Thyroid gland (tissue), 4 donors: Measurements from ENCODE around the gene MAGI3. TPM values are rescaled to one million over a fixed set of nuclear protein-coding genes. Genes with fewer than 3 reads are reported as not detected.

Experiments used
- DNase-seq, 2 donors: peaks; one replicate each; pipeline ENCODE4 v3.0.0-alpha.2; 2019
- H3K27ac ChIP-seq, 3 donors: fragments of 200-600 bp; sonication (generic); 1 replicate in 2 of 3; 2 replicates in 1 of 3; pipeline ENCODE4 v1.5.1; 2016 to 2019; ENCODE audit warnings: mild to moderate bottlenecking in 1 of 3, moderate library complexity in 1 of 3
- H3K27me3 ChIP-seq: fragments of 200-600 bp; sonication (generic); one replicate; pipeline ENCODE4 v1.5.1; 2019
- H3K36me3 ChIP-seq, 2 donors: fragments of 200-600 bp; sonication (generic); one replicate each; pipeline ENCODE4 v1.5.1; 2016 to 2019
- H3K4me1 ChIP-seq, 2 donors: fragments of 200-600 bp; sonication (generic); one replicate each; pipeline ENCODE4 v1.5.1; 2017 to 2019
- H3K4me3 ChIP-seq, 3 donors: fragments of 200-600 bp; sonication (generic); replicated peaks in 1 of 3; 1 replicate in 2 of 3; 2 replicates in 1 of 3; pipeline ENCODE4 v1.5.1; 2016; ENCODE audit warnings: mild to moderate bottlenecking in 1 of 3
- H3K9me3 ChIP-seq: fragments of 200-600 bp; sonication (generic); one replicate; pipeline ENCODE4 v1.5.1; 2017
- POLR2A ChIP-seq, 2 donors: fragments of 450-650 bp; IDR thresholded peaks; one replicate each; pipeline ENCODE4 v1.6.1; 2017; ENCODE audit warnings: antibody characterized with exemption in 2 of 2, mild to moderate bottlenecking in 2 of 2, moderate library complexity in 1 of 2
- WGBS, 2 donors: methylation state at CpG; one replicate each; pipeline ENCODE4 v1.1.5; 2017; 5-methylcytosine and 5-hydroxymethylcytosine counted together
- intact Hi-C: fragments of 100-400 bp; cut with DNase I; formaldehyde crosslinking; loops from one replicate; pipeline ENCODE4 v1.15.1; 2023
- total RNA-seq, 4 donors: library from RNA; depleted of rRNA; stranded (reverse); fragments of >200 nt; gene quantifications; one replicate each; pipeline ENCODE4 v1.2.3, GENCODE V29; 2016
- TF ChIP-seq, protein P1 (sequence below), 6 experiments: fragments of 200-600 bp in 3 of 6; fragments of 450-650 bp in 3 of 6; sonication (generic) in 3 of 6; IDR thresholded peaks; one replicate each; pipeline ENCODE4 v1.5.1; 2016 to 2019; ENCODE audit warnings: antibody characterized with exemption in 6 of 6, mild to moderate bottlenecking in 2 of 6, inconsistent platforms in 1 of 6, moderate library complexity in 1 of 6

The MAGI3 gene
- total RNA-seq, 4 donors from 2014 or later = 52.9 to 91.0 (median 61.9) TPM

GRCh38 chr1:113439277-113439670 is 49.0 kb downstream of the MAGI3 start:
- H3K4me3 ChIP-seq = no peak overlapping the region
- H3K27me3 ChIP-seq = no peaks in the 10 kb centered on the region
- TF ChIP-seq, protein P1, sequence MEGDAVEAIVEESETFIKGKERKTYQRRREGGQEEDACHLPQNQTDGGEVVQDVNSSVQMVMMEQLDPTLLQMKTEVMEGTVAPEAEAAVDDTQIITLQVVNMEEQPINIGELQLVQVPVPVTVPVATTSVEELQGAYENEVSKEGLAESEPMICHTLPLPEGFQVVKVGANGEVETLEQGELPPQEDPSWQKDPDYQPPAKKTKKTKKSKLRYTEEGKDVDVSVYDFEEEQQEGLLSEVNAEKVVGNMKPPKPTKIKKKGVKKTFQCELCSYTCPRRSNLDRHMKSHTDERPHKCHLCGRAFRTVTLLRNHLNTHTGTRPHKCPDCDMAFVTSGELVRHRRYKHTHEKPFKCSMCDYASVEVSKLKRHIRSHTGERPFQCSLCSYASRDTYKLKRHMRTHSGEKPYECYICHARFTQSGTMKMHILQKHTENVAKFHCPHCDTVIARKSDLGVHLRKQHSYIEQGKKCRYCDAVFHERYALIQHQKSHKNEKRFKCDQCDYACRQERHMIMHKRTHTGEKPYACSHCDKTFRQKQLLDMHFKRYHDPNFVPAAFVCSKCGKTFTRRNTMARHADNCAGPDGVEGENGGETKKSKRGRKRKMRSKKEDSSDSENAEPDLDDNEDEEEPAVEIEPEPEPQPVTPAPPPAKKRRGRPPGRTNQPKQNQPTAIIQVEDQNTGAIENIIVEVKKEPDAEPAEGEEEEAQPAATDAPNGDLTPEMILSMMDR (IDR thresholded peaks at IDR 0.05) = no peak
- no peak for TF ChIP-seq POLR2A (IDR thresholded peaks at IDR 0.05)
- intact Hi-C loops = no loop called here
- no peaks in the 10 kb centered on the region for H3K9me3 ChIP-seq
- H3K36me3 ChIP-seq = no peaks in the 10 kb centered on the region
- no peak for DNase-seq
- H3K27ac ChIP-seq = no peak overlapping the region
- peaks cover 0 to 2% of the 10 kb centered on the region in 2 donors for H3K4me1 ChIP-seq
- 90 to 91% methylated on average over 2 of the region's 2 CpGs for WGBS, 2 donors

DNA sequence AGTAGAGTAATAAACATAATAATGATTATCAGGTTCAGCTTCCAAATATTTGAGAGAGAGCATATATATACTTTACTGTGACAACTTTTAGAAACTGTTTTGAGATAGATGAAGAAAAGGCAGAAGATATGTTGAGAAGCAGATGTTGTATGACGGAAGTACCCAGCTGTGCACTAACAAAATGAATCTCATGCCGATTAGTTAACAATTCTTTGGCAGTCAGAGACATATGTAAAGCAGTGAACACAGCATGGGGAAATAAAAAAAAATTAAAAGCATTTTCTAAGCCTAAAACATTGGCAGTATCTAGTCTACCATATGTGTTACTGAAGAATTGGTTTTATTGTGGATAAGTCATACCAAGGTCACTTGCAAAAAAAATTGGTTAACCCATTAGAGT is 51.8 kb downstream of the MAGI3 start:
- no peak for DNase-seq
- Histone ChIP-seq H3K27me3 (no peaks in the 10 kb centered on the region), H3K4me3 (no peak overlapping the region), H3K4me1 (no peaks in the 10 kb centered on the region), H3K27ac (no peak overlapping the region), H3K9me3 (no peaks in the 10 kb centered on the region), H3K36me3 (no peaks in the 10 kb centered on the region)
- 86% methylated on average over 2 of the region's 2 CpGs for WGBS, 2 donors
- no peak for TF ChIP-seq POLR2A (IDR thresholded peaks at IDR 0.05)
- TF ChIP-seq, protein P1 (IDR thresholded peaks at IDR 0.05) = no peak
- intact Hi-C loops = no loop called here

GRCh38 chr1:113444857-113445256 is 54.5 kb downstream of the MAGI3 start:
- H3K4me3 ChIP-seq = no peak overlapping the region
- no peaks in the 10 kb centered on the region for H3K4me1 ChIP-seq
- no peaks in the 10 kb centered on the region for H3K9me3 ChIP-seq
- H3K36me3 ChIP-seq = no peaks in the 10 kb centered on the region
- DNase-seq = no peak
- no peaks in the 10 kb centered on the region for H3K27me3 ChIP-seq
- intact Hi-C loops = no loop called here
- no peak overlapping the region for H3K27ac ChIP-seq
- TF ChIP-seq POLR2A (IDR thresholded peaks at IDR 0.05) = no peak
- TF ChIP-seq, protein P1 (IDR thresholded peaks at IDR 0.05) = no peak

DNA sequence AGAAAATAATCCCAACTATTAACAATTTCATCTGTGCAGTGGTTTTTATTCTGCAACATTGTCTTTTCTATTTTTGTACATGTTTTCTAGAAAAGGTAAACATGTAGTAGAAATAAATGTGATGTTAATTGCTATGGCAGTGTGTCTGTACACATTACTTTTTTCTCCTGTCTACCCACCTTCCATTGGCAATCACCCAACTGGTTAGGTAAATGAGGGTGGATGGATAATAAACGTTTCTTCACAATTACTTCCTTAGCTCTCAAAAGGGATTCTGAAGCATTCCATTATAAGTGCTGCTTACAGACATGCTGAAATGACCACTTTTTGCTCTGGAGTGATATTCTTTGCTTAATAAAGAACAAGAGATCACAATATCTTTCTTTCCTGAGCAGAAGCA is 61.4 kb downstream of the MAGI3 start:
- Histone ChIP-seq H3K9me3 (no peaks in the 10 kb centered on the region), H3K4me3 (no peak overlapping the region), H3K27ac (no peak overlapping the region), H3K4me1 (peaks cover 14 to 32% of the 10 kb centered on the region in 2 donors), H3K36me3 (no peaks in the 10 kb centered on the region), H3K27me3 (no peaks in the 10 kb centered on the region)
- TF ChIP-seq, protein P1 (IDR thresholded peaks at IDR 0.05) = no peak
- no peak for TF ChIP-seq POLR2A (IDR thresholded peaks at IDR 0.05)
- 5% methylated on average over 1 of the region's 1 CpG for WGBS, 2 donors
- intact Hi-C loops = no loop called here
- DNase-seq = no peak

GRCh38 chr1:113452921-113453770 is 62.8 kb downstream of the MAGI3 start:
- intact Hi-C loops = no loop called here
- no peaks in the 10 kb centered on the region for H3K9me3 ChIP-seq
- H3K4me3 ChIP-seq = no peak overlapping the region
- peaks cover 16 to 45% of the 10 kb centered on the region in 2 donors for H3K4me1 ChIP-seq
- no peak overlapping the region for H3K27ac ChIP-seq
- no peaks in the 10 kb centered on the region for H3K27me3 ChIP-seq
- H3K36me3 ChIP-seq = no peaks in the 10 kb centered on the region
- 65 to 74% methylated on average over 2 of the region's 2 CpGs for WGBS, 2 donors
- TF ChIP-seq, protein P1 (IDR thresholded peaks at IDR 0.05) = peak in 3 of 6 experiments; percentile 30 to 37 (median 33)
- no peak for TF ChIP-seq POLR2A (IDR thresholded peaks at IDR 0.05)
- DNase-seq = no peak
